ENCODE measurements around the gene MAP3K5.

MAP3K5 gene

DNA sequence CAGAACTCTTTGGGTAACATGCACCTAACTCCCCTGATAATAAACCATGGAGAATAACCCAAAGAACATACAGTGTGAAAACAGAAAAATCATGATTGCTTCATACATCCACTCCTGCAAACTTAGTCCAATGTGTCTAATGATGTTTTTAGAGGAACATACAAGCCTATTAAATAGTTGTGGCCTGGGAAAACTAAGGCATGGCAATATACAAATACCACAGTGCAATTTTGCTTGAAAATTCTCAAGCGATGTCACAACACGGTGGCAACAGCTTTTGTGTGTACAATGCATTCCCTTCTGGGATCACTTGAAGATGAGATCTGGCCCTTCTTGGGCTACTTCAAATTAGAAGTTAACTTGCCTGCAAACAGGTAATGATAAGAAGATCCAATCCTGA, 16.7 kb downstream of the MAP3K5 start:
- no peaks in the 10 kb centered on the region for H3K36me3 ChIP-seq (ENCODE audit: control insufficient read depth, insufficient read depth, low read length)
- no peak overlapping the region for H3K27ac ChIP-seq (ENCODE audit: low read depth, low read length)
- no peaks in the 10 kb centered on the region for H3K27me3 ChIP-seq (ENCODE audit: control insufficient read depth, insufficient read depth, low read length)
- no peaks in the 10 kb centered on the region for H3K4me1 ChIP-seq (ENCODE audit: control insufficient read depth, insufficient read depth, low read length)
- H3K9ac ChIP-seq (ENCODE audit: low read length) = no peak overlapping the region
- H3K4me3 ChIP-seq (ENCODE audit: low read length) = no peak overlapping the region

DNA sequence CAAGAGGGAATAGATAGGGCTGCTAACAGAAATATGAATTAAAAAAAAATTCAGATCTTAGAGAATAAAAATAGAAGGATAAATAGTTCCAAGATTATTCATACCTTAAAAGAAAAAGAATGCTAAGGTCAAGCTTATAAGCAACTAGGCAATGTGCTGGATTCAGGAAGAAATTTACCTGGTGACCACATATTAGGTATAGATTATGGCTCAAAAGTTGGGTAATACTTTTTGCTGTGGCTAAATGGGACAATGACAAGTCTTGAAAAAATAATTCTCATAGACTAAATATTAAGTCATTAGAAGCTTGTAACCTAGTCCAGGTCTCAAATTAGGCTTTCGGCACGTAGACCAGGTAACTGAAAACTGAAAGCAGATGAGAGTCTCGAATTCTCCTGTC, 17.2 kb downstream of the MAP3K5 start:
- H3K4me1 ChIP-seq (ENCODE audit: control insufficient read depth, insufficient read depth, low read length) = no peaks in the 10 kb centered on the region
- H3K9ac ChIP-seq (ENCODE audit: low read length) = no peak overlapping the region
- no peaks in the 10 kb centered on the region for H3K36me3 ChIP-seq (ENCODE audit: control insufficient read depth, insufficient read depth, low read length)
- no peak overlapping the region for H3K27ac ChIP-seq (ENCODE audit: low read depth, low read length)
- no peaks in the 10 kb centered on the region for H3K27me3 ChIP-seq (ENCODE audit: control insufficient read depth, insufficient read depth, low read length)
- no peak overlapping the region for H3K4me3 ChIP-seq (ENCODE audit: low read length)

DNA sequence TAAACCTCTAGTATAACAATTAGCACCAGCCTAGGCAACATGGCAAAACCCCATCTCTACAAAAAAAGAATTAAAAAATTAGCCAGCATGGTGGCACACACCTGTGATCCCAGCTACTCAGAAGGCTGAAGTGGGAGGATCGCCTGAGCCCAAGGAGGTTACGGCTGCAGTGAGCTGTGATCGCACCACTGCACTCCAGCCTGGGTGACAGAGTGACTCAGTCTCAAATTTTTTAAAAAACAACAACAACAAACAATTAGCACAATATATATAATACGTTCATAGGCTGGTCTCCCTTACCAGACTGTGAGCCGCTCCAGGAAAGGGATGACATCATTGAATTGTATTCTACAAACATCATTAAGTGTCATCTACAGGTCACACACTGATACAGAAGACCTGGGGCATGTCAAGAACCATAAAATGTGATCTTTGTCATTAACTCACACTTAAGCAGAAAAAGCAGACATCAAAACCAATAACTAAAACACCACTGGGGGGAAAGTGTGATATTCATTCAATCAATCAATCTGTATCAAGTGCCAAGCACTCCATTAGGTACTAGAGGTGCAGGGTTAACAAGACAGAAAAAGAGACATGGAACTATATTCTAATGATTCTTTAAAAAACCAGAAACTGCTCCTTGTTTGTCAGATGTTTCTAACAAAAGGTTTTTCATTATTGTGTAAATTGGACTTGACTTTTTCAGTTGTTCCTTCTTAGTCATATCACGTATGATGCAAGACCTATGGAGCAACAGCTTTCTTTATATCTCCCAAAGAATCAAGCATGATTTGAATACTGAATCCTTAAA, 17.8 kb downstream of the MAP3K5 start:
- Histone ChIP-seq H3K9ac (ENCODE audit: low read length) (no peak overlapping the region), H3K4me3 (ENCODE audit: low read length) (no peak overlapping the region), H3K27ac (ENCODE audit: low read depth, low read length) (no peak overlapping the region), H3K4me1 (ENCODE audit: control insufficient read depth, insufficient read depth, low read length) (no peaks in the 10 kb centered on the region), H3K36me3 (ENCODE audit: control insufficient read depth, insufficient read depth, low read length) (no peaks in the 10 kb centered on the region), H3K27me3 (ENCODE audit: control insufficient read depth, insufficient read depth, low read length) (no peaks in the 10 kb centered on the region)

DNA sequence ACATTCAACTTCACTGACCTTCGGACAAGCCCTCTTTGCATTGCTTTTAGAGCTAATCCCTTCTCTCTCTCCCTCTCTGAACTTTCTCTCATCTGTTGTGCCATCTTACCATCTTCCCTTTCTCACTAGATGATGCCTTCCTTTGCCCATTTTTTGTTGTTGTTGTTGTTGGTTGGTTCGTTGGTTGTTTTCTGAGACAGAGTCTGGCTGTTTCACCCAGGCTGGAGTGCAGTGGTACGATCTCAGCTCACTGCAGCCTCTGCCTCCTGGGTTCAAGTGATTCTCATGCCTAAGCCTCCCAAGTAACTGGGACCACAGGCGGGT, 18.8 kb downstream of the MAP3K5 start:
- no peak overlapping the region for H3K4me3 ChIP-seq (ENCODE audit: low read length)
- H3K27ac ChIP-seq (ENCODE audit: low read depth, low read length) = no peak overlapping the region
- no peaks in the 10 kb centered on the region for H3K27me3 ChIP-seq (ENCODE audit: control insufficient read depth, insufficient read depth, low read length)
- no peaks in the 10 kb centered on the region for H3K36me3 ChIP-seq (ENCODE audit: control insufficient read depth, insufficient read depth, low read length)
- no peak overlapping the region for H3K9ac ChIP-seq (ENCODE audit: low read length)
- H3K4me1 ChIP-seq (ENCODE audit: control insufficient read depth, insufficient read depth, low read length) = no peaks in the 10 kb centered on the region

DNA sequence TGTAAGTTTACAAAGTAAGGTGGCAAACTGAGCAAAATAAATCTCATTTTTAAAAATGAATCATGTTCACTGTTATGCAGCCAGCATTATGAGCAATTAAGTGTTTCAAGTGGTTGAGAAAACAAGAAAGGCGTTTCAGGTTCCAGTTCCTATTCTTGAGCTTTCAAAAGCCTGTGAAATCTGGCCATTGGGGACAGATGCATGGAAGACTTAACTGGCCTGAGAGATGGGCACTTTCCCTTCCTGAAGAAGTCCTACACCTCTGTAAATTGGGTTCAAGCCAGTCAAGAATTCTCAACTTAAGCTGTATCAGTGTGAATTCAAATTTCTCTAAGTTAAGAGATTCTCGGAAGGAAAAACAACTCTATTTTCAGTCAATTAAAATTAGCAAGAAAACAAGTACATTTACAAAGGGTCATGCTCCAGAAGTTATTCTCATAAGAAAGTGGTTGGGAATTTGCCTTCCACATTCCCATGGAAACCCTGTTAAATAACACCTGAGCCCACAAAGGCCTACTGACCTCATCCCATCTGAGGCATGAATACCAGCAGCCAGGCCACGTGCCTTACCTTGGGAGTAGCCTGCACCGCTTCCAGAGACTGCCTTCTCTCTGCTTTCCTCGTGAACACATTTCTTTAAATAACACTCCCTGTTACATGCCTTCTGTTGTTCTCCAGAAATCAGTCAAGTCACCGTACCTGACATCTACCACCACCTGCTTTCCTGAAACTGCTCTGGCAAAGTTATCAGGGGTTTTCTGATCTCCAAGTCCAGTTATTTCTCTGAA, 19.4 kb downstream of the MAP3K5 start:
- no peaks in the 10 kb centered on the region for H3K36me3 ChIP-seq (ENCODE audit: control insufficient read depth, insufficient read depth, low read length)
- H3K4me1 ChIP-seq (ENCODE audit: control insufficient read depth, insufficient read depth, low read length) = no peaks in the 10 kb centered on the region
- H3K9ac ChIP-seq (ENCODE audit: low read length) = no peak overlapping the region
- no peaks in the 10 kb centered on the region for H3K27me3 ChIP-seq (ENCODE audit: control insufficient read depth, insufficient read depth, low read length)
- H3K4me3 ChIP-seq (ENCODE audit: low read length) = no peak overlapping the region
- H3K27ac ChIP-seq (ENCODE audit: low read depth, low read length) = no peak overlapping the region

DNA sequence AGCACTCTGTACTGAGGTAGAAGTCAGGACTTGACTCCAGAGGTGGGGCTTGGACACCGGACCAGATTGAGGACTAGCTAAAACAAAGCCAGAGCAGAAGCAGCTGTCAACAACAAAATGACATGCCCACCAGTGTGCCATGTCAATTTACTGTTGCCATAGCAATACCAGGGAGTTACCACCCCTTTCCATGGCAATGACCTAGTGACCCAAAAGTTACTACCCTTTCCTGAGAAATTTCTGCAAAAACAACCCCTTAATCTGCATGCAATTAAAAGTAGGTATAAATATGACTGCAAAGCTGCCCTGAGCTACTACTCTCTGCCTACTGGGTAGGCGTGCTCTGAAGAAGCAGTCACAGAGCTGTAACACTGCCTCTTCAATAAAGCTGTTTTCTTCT, 21.0 kb downstream of the MAP3K5 start:
- Histone ChIP-seq H3K4me1 (ENCODE audit: control insufficient read depth, insufficient read depth, low read length) (no peaks in the 10 kb centered on the region), H3K36me3 (ENCODE audit: control insufficient read depth, insufficient read depth, low read length) (no peaks in the 10 kb centered on the region), H3K27ac (ENCODE audit: low read depth, low read length) (no peak overlapping the region), H3K4me3 (ENCODE audit: low read length) (no peak overlapping the region), H3K27me3 (ENCODE audit: control insufficient read depth, insufficient read depth, low read length) (no peaks in the 10 kb centered on the region), H3K9ac (ENCODE audit: low read length) (no peak overlapping the region)

DNA sequence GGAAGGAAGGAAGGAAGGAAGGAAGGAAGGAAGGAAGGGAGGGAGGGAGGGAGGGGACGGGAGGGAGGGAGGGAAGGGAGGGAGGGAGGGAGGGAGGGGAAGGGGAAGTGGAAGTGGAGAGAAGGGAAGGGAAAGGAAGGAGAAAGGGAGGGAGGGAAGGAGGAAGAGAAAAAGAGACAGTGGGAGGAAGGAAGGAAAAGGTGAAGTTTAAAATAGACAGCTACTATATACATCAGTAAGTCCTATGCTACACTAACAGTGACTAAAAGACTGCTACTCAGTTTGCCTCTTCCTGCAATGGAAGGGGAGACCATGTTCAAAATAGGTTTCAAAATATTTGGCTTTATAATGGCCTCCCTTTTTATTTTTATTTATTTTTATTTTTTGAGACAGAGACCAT, 22.5 kb downstream of the MAP3K5 start:
- no peaks in the 10 kb centered on the region for H3K4me1 ChIP-seq (ENCODE audit: control insufficient read depth, insufficient read depth, low read length)

DNA sequence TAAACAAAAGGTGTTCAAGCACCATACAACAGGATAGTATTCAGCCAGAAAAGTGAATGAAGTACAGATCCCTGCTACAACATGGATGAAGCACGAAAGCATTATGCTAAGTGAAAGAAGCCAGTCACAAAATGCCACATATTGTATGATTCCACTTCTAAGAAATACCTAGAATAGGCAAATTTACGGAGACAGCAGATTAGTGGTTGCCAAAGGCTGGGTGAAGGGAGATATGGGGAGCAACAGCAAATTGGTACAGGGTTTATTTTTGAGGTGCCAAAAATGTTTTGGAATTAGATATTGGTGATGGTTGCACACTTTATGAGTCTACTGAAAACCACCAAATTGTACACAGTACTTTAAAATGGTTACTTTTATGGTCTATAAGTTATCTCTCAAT, 23.2 kb downstream of the MAP3K5 start:
- Histone ChIP-seq H3K4me1 (ENCODE audit: control insufficient read depth, insufficient read depth, low read length) (no peaks in the 10 kb centered on the region), H3K27ac (ENCODE audit: low read depth, low read length) (no peak overlapping the region), H3K27me3 (ENCODE audit: control insufficient read depth, insufficient read depth, low read length) (no peaks in the 10 kb centered on the region), H3K36me3 (ENCODE audit: control insufficient read depth, insufficient read depth, low read length) (no peaks in the 10 kb centered on the region), H3K9ac (ENCODE audit: low read length) (no peak overlapping the region), H3K4me3 (ENCODE audit: low read length) (no peak overlapping the region)

More for the DNA sequence above, 22.5 kb downstream of the MAP3K5 start:
- no peak overlapping the region for H3K27ac ChIP-seq (ENCODE audit: low read depth, low read length)
- no peak overlapping the region for H3K9ac ChIP-seq (ENCODE audit: low read length)
- no peaks in the 10 kb centered on the region for H3K27me3 ChIP-seq (ENCODE audit: control insufficient read depth, insufficient read depth, low read length)
- no peak overlapping the region for H3K4me3 ChIP-seq (ENCODE audit: low read length)
- no peaks in the 10 kb centered on the region for H3K36me3 ChIP-seq (ENCODE audit: control insufficient read depth, insufficient read depth, low read length)

DNA sequence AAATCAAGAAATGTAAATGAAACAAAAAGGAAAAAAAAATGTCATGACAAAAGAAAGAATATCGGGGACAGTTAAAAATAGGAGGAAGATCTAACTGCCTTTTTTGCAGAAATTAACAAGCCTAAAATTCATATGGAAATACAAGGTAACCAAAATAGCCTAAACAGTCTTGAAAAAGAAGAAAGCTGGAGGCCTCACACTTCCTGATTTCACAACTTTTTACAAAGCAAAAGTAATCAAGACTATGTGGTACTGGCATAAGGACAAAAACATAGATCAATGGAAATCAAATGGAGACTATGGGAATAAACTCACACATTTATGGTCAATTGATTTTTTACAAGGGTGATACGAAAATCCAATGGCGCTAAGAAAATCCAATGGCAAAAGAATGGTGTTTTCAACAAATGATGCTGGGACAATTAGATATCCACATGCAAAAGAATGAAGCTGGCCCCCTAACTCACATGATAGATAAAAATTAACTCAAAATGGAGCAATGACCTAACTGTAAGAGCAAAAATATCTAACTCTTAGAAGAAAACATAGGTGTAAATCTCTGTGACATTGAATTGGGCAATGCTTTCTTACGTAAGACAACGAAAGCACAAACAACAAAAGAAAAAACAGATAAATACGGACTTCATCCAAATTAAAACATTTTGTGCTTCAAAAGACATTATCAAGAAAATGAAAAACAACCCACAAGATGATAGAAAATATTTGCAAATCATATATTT, 24.5 kb downstream of the MAP3K5 start:
- Histone ChIP-seq H3K4me1 (ENCODE audit: control insufficient read depth, insufficient read depth, low read length) (no peaks in the 10 kb centered on the region), H3K36me3 (ENCODE audit: control insufficient read depth, insufficient read depth, low read length) (no peaks in the 10 kb centered on the region)

DNA sequence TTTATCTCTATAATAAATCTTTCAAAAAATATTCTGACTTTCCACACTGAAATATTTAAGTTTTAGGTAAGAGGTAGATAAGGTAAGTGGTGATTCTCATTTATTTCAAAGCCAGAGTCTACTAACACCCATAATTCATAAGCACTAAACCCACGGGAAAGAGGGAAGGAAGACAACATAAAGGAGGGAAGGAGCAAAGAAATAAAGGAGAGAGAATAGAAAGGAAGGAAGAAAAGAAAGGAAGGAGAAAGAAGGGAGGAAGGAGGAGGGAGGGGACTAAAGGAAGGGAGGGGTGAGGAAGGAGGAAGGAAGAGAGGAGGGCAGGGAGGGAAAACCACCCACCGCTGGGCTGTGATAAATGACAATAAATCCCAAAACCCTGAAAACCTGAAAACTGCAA, 25.2 kb downstream of the MAP3K5 start:
- peaks cover 5% of the 10 kb centered on the region for H3K4me1 ChIP-seq (ENCODE audit: control insufficient read depth, insufficient read depth, low read length)

More for the DNA sequence above, 24.5 kb downstream of the MAP3K5 start:
- Histone ChIP-seq H3K9ac (ENCODE audit: low read length) (no peak overlapping the region), H3K27me3 (ENCODE audit: control insufficient read depth, insufficient read depth, low read length) (no peaks in the 10 kb centered on the region), H3K4me3 (ENCODE audit: low read length) (no peak overlapping the region), H3K27ac (ENCODE audit: low read depth, low read length) (no peak overlapping the region)

DNA sequence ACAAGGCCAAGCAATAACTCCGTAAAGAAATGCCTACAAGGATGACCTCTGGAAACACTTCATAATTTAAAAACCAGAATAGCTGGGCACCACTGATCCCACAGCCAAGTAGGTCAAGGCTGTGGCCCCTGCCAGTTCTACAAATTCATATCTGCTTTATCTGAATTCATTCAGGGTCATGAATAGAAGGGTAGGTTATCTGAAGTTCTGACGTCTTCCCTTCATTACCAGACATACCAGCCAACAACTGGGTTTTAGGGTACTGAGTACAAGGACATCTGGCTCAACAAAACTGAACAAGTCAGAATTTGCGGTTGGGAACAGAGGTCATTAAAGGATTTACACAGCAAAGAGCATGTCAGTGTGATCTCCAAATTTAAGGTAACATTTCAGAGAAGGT, 26.0 kb downstream of the MAP3K5 start:
- Histone ChIP-seq H3K9ac (ENCODE audit: low read length) (no peak overlapping the region), H3K4me1 (ENCODE audit: control insufficient read depth, insufficient read depth, low read length) (peaks cover 8% of the 10 kb centered on the region), H3K27ac (ENCODE audit: low read depth, low read length) (no peak overlapping the region), H3K27me3 (ENCODE audit: control insufficient read depth, insufficient read depth, low read length) (no peaks in the 10 kb centered on the region), H3K4me3 (ENCODE audit: low read length) (no peak overlapping the region), H3K36me3 (ENCODE audit: control insufficient read depth, insufficient read depth, low read length) (no peaks in the 10 kb centered on the region)

More for the DNA sequence above, 25.2 kb downstream of the MAP3K5 start:
- H3K27me3 ChIP-seq (ENCODE audit: control insufficient read depth, insufficient read depth, low read length) = no peaks in the 10 kb centered on the region
- no peak overlapping the region for H3K4me3 ChIP-seq (ENCODE audit: low read length)
- H3K36me3 ChIP-seq (ENCODE audit: control insufficient read depth, insufficient read depth, low read length) = no peaks in the 10 kb centered on the region
- H3K9ac ChIP-seq (ENCODE audit: low read length) = no peak overlapping the region
- no peak overlapping the region for H3K27ac ChIP-seq (ENCODE audit: low read depth, low read length)

DNA sequence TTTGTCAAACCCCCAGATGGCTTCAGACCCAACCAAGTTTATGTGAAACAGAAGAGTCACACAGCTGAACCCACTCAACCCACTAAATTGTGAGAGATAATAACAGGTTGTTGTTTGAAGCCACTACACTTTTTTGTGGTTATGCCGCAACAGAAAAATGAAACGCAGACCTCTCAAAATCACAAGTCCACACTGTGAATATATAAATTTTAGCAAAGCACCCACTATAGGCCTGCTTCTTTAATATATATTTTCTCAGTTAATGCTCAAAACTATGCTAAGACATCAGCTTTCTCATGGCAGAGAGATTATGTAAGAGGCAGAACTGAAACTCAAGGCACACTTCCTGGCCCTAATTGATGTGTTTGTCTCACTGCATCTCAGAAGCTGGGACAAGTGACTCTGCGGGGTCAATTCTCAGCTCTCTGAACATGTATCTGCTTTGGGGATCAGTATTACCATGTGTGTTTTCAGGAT, 27.7 kb downstream of the MAP3K5 start:
- H3K27ac ChIP-seq (ENCODE audit: low read depth, low read length) = no peak overlapping the region
- no peak overlapping the region for H3K9ac ChIP-seq (ENCODE audit: low read length)
- peaks cover 8% of the 10 kb centered on the region for H3K4me1 ChIP-seq (ENCODE audit: control insufficient read depth, insufficient read depth, low read length)
- H3K27me3 ChIP-seq (ENCODE audit: control insufficient read depth, insufficient read depth, low read length) = no peaks in the 10 kb centered on the region
- no peak overlapping the region for H3K4me3 ChIP-seq (ENCODE audit: low read length)
- H3K36me3 ChIP-seq (ENCODE audit: control insufficient read depth, insufficient read depth, low read length) = no peaks in the 10 kb centered on the region
